H1 (cell line): Measurements from ENCODE around the gene SLC17A5. TPM values are rescaled to one million over a fixed set of nuclear protein-coding genes. Genes with fewer than 3 reads are reported as not detected.

Experiments used
- E2F6 ChIP-seq: IDR thresholded peaks from 2 replicates; pipeline ENCODE4 v1.6.1; 2012; ENCODE audit warnings: inconsistent platforms
- EGR1 ChIP-seq: IDR thresholded peaks from 2 replicates; pipeline ENCODE4 v1.6.1; 2011; ENCODE audit warnings: low read depth, low read length, borderline replicate concordance
- KDM4A ChIP-seq: IDR thresholded peaks from one replicate; pipeline ENCODE4 v1.7.1; 2012; ENCODE audit warnings: low read depth, mild to moderate bottlenecking, moderate library complexity, low read length, inconsistent platforms; ENCODE audit not compliant: severe bottlenecking
- YY1 ChIP-seq: IDR thresholded peaks from 2 replicates; pipeline ENCODE4 v1.6.1; 2011; ENCODE audit warnings: low read depth, mild to moderate bottlenecking, low read length
- polyA plus RNA-seq, 7 experiments: library from polyadenylated mRNA; depleted of rRNA in 3 of 7; stranded (reverse) in 5 of 7; unstranded in 2 of 7; fragments of >200 nt in 5 of 7; fragments of 200-250 nt in 2 of 7; gene quantifications; 1 replicate in 5 of 7; 2 replicates in 1 of 7; 4 replicates in 1 of 7; pipeline versions ENCODE4 v1.2.1 to v1.2.3, GENCODE V29; 2011 to 2013; ENCODE audit warnings: missing spikeins in 2 of 7, mixed read lengths in 2 of 7
- total RNA-seq: library from RNA; stranded (reverse); fragmentation: NEBNext Ultra II Directional; extraction: Animal tissue kit (Norgen Biotek cat#: 25700); gene quantifications from 2 replicates; pipeline ENCODE4 v1.2.1, GENCODE V29; 2021
- TF ChIP-seq, protein P1 (sequence below): IDR thresholded peaks from 2 replicates; pipeline ENCODE4 v1.6.1; 2012; ENCODE audit warnings: low read length, inconsistent platforms

Gene SLC17A5
- total and polyA plus RNA-seq, 2 of the 8 experiments (the other 6 are each of a cell fraction or from before 2014, with no cell fraction given), result 11.0 to 11.9 TPM

DNA sequence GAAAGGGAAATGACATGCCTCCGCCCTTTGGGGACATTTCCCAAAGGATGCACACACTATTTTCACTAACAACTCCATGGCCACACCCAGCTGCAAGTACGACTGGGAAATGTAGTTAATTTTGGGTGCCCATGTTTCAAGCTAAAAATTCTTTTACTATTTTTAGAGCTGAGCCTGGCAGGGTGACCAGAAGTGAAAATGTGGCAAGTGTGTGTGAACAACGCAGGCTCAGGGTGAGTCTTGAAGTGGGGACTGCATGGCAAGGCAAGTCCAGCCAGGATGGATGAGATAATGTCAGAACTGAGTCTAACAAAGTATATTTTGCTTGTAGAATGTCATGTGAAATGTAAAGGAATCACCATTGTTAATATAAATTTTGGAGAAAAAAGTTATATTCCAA is 25.2 kb upstream of the SLC17A5 start (continued):
- TF ChIP-seq, protein P1, sequence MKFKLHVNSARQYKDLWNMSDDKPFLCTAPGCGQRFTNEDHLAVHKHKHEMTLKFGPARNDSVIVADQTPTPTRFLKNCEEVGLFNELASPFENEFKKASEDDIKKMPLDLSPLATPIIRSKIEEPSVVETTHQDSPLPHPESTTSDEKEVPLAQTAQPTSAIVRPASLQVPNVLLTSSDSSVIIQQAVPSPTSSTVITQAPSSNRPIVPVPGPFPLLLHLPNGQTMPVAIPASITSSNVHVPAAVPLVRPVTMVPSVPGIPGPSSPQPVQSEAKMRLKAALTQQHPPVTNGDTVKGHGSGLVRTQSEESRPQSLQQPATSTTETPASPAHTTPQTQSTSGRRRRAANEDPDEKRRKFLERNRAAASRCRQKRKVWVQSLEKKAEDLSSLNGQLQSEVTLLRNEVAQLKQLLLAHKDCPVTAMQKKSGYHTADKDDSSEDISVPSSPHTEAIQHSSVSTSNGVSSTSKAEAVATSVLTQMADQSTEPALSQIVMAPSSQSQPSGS, result no peak
- TF ChIP-seq KDM4A, result no peak
- no peak for TF ChIP-seq EGR1
- no peak for TF ChIP-seq E2F6
- no peak for TF ChIP-seq YY1
